K562 (cell line): ENCODE data around the gene ZNF747. TPM values are rescaled to one million over a fixed set of nuclear protein-coding genes. Genes with fewer than 3 reads are reported as not detected.
A peak's percentile ranks its signal among the peaks of the same experiment; 100 is the strongest.

ENCODE experiments used
- ASH1L ChIP-seq: fragments of 450-650 bp; IDR thresholded peaks from 2 replicates; pipeline ENCODE4 v1.6.1; 2018; ENCODE audit warnings: borderline replicate concordance, mild to moderate bottlenecking, low read depth; ENCODE audit not compliant: partially characterized antibody
- CEBPB ChIP-seq: fragments of 450-650 bp; IDR thresholded peaks from 2 replicates; pipeline ENCODE4 v1.6.1; 2016; ENCODE audit warnings: missing genetic modification characterization, missing compliant biosample characterization
- DACH1 ChIP-seq: fragments of 450-650 bp; IDR thresholded peaks from 2 replicates; pipeline ENCODE4 v1.6.1; 2018; ENCODE audit not compliant: partially characterized antibody
- ETV1 ChIP-seq: fragments of 450-650 bp; conservative IDR thresholded peaks from 2 replicates; pipeline ENCODE4 v1.6.1; 2016; ENCODE audit warnings: missing genetic modification characterization, control low read depth, low read depth, missing compliant biosample characterization
- HEY1 ChIP-seq: fragments of 250-450 bp; sonication (Bioruptor Pico); IDR thresholded peaks from 2 replicates; pipeline ENCODE4 v1.5.0; 2020; ENCODE audit warnings: mild to moderate bottlenecking, moderate library complexity, borderline replicate concordance
- NR1H2 ChIP-seq: sonication (generic); formaldehyde crosslinking; IDR thresholded peaks from 2 replicates; pipeline ENCODE4 v1.4.0; 2020; ENCODE audit warnings: mild to moderate bottlenecking, missing genetic modification reagents
- PHB2 ChIP-seq: fragments of 450-650 bp; IDR thresholded peaks from 2 replicates; pipeline ENCODE4 v1.6.1; 2017; ENCODE audit warnings: low read depth
- PYGO2 ChIP-seq: fragments of 450-650 bp; IDR thresholded peaks from 2 replicates; pipeline ENCODE4 v1.6.1; 2016; ENCODE audit warnings: mild to moderate bottlenecking, missing genetic modification characterization, moderate library complexity, missing compliant biosample characterization
- SIRT6 ChIP-seq: IDR thresholded peaks from one replicate; pipeline ENCODE4 v1.6.1; 2012; ENCODE audit warnings: low read depth, mild to moderate bottlenecking, control low read depth, inconsistent platforms, low read length, moderate library complexity
- SIX5 ChIP-seq, 2 experiments: IDR thresholded peaks; 2 replicates each; pipeline ENCODE4 v1.6.1; 2011; ENCODE audit warnings: low read length in 2 of 2, borderline replicate concordance in 1 of 2, low read depth in 1 of 2, mild to moderate bottlenecking in 1 of 2, moderate library complexity in 1 of 2; ENCODE audit not compliant: insufficient read depth in 1 of 2
- ZC3H11A ChIP-seq: IDR thresholded peaks from 2 replicates; pipeline ENCODE4 v1.6.1; 2012; ENCODE audit warnings: low read depth, low read length, improper control_type of control experiment
- ZNF232 ChIP-seq: sonication (generic); formaldehyde crosslinking; IDR thresholded peaks from 2 replicates; pipeline ENCODE4 v1.8.0; 2022; ENCODE audit warnings: mild to moderate bottlenecking, missing genetic modification reagents
- ZSCAN32 ChIP-seq: fragments of 450-650 bp; formaldehyde crosslinking; IDR thresholded peaks from 2 replicates; pipeline ENCODE4 v1.4.0; 2020; ENCODE audit warnings: mild to moderate bottlenecking, moderate library complexity
- polyA plus RNA-seq, 8 experiments: library from polyadenylated mRNA; depleted of rRNA in 4 of 8; stranded (reverse) in 5 of 8; unstranded in 3 of 8; fragments of >200 nt; fragmentation: Nextera tagmentation in 2 of 8; fragmentation: Illumina TruSeq in 1 of 8; extraction: Ambion mirVana in 2 of 8; extraction: Trizol in 1 of 8; gene quantifications; 2 replicates each; pipeline versions ENCODE4 v1.2.1 to v1.2.3, GENCODE V29; 2011 to 2014; ENCODE audit warnings: inconsistent platforms in 1 of 8, missing spikeins in 1 of 8
- total RNA-seq, 7 experiments: library from RNA; depleted of rRNA in 6 of 7; stranded (reverse); fragments of >200 nt in 6 of 7; fragmentation: Illumina TruSeq in 2 of 7; extraction: Trizol in 2 of 7; gene quantifications; 2 replicates each; pipeline versions ENCODE4 v1.2.1 to v1.2.3, GENCODE V29; 2011 to 2021; ENCODE audit warnings: low replicate concordance in 1 of 7
- TF ChIP-seq, protein P1 (sequence below), 2 experiments: fragments of 450-650 bp; conservative IDR thresholded peaks; 2 replicates each; pipeline ENCODE4 v1.6.1; 2017; ENCODE audit warnings: mild to moderate bottlenecking in 2 of 2, moderate library complexity in 2 of 2
- TF ChIP-seq, protein P2 (sequence below): sonication (generic); formaldehyde crosslinking; IDR thresholded peaks from 2 replicates; pipeline ENCODE4 v1.8.0; 2022; ENCODE audit warnings: missing genetic modification reagents, mild to moderate bottlenecking, borderline replicate concordance
- TF ChIP-seq, protein P3 (sequence below): fragments of 450-650 bp; IDR thresholded peaks from 2 replicates; pipeline ENCODE4 v1.6.1; 2014; ENCODE audit warnings: low read depth, mild to moderate bottlenecking, moderate library complexity, borderline replicate concordance
- TF ChIP-seq, protein P4 (sequence below), 2 experiments: fragments of 450-650 bp; IDR thresholded peaks; 2 replicates each; pipeline ENCODE4 v1.6.1; 2018; ENCODE audit warnings: mild to moderate bottlenecking in 2 of 2, low read depth in 1 of 2; ENCODE audit not compliant: partially characterized antibody in 2 of 2

Gene ZNF747
- total and polyA plus RNA-seq, 9 of the 15 experiments (the other 6 are each of a cell fraction or from before 2014, with no cell fraction given): 0.14 to 3.3 (median 1.5) TPM

- no peak for TF ChIP-seq HEY1 (CRISPR knock-in tag)
- TF ChIP-seq ASH1L: no peak
- TF ChIP-seq ZNF232 (CRISPR knock-in tag): no peak
- TF ChIP-seq, protein P1, sequence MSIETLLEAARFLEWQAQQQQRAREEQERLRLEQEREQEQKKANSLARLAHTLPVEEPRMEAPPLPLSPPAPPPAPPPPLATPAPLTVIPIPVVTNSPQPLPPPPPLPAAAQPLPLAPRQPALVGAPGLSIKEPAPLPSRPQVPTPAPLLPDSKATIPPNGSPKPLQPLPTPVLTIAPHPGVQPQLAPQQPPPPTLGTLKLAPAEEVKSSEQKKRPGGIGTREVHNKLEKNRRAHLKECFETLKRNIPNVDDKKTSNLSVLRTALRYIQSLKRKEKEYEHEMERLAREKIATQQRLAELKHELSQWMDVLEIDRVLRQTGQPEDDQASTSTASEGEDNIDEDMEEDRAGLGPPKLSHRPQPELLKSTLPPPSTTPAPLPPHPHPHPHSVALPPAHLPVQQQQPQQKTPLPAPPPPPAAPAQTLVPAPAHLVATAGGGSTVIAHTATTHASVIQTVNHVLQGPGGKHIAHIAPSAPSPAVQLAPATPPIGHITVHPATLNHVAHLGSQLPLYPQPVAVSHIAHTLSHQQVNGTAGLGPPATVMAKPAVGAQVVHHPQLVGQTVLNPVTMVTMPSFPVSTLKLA (conservative IDR thresholded peaks at IDR 0.05): no peak
- TF ChIP-seq, protein P2, sequence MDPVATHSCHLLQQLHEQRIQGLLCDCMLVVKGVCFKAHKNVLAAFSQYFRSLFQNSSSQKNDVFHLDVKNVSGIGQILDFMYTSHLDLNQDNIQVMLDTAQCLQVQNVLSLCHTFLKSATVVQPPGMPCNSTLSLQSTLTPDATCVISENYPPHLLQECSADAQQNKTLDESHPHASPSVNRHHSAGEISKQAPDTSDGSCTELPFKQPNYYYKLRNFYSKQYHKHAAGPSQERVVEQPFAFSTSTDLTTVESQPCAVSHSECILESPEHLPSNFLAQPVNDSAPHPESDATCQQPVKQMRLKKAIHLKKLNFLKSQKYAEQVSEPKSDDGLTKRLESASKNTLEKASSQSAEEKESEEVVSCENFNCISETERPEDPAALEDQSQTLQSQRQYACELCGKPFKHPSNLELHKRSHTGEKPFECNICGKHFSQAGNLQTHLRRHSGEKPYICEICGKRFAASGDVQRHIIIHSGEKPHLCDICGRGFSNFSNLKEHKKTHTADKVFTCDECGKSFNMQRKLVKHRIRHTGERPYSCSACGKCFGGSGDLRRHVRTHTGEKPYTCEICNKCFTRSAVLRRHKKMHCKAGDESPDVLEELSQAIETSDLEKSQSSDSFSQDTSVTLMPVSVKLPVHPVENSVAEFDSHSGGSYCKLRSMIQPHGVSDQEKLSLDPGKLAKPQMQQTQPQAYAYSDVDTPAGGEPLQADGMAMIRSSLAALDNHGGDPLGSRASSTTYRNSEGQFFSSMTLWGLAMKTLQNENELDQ: no peak
- TF ChIP-seq DACH1: peak; percentile 41
- TF ChIP-seq, protein P3, sequence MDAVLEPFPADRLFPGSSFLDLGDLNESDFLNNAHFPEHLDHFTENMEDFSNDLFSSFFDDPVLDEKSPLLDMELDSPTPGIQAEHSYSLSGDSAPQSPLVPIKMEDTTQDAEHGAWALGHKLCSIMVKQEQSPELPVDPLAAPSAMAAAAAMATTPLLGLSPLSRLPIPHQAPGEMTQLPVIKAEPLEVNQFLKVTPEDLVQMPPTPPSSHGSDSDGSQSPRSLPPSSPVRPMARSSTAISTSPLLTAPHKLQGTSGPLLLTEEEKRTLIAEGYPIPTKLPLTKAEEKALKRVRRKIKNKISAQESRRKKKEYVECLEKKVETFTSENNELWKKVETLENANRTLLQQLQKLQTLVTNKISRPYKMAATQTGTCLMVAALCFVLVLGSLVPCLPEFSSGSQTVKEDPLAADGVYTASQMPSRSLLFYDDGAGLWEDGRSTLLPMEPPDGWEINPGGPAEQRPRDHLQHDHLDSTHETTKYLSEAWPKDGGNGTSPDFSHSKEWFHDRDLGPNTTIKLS: no peak
- no peak; the same call in 1 of the 2 replicates for TF ChIP-seq CEBPB (tag)
- no peak for TF ChIP-seq ETV1
- TF ChIP-seq, protein P4, sequence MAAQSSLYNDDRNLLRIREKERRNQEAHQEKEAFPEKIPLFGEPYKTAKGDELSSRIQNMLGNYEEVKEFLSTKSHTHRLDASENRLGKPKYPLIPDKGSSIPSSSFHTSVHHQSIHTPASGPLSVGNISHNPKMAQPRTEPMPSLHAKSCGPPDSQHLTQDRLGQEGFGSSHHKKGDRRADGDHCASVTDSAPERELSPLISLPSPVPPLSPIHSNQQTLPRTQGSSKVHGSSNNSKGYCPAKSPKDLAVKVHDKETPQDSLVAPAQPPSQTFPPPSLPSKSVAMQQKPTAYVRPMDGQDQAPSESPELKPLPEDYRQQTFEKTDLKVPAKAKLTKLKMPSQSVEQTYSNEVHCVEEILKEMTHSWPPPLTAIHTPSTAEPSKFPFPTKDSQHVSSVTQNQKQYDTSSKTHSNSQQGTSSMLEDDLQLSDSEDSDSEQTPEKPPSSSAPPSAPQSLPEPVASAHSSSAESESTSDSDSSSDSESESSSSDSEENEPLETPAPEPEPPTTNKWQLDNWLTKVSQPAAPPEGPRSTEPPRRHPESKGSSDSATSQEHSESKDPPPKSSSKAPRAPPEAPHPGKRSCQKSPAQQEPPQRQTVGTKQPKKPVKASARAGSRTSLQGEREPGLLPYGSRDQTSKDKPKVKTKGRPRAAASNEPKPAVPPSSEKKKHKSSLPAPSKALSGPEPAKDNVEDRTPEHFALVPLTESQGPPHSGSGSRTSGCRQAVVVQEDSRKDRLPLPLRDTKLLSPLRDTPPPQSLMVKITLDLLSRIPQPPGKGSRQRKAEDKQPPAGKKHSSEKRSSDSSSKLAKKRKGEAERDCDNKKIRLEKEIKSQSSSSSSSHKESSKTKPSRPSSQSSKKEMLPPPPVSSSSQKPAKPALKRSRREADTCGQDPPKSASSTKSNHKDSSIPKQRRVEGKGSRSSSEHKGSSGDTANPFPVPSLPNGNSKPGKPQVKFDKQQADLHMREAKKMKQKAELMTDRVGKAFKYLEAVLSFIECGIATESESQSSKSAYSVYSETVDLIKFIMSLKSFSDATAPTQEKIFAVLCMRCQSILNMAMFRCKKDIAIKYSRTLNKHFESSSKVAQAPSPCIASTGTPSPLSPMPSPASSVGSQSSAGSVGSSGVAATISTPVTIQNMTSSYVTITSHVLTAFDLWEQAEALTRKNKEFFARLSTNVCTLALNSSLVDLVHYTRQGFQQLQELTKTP (IDR thresholded peaks at IDR 0.05; ENCODE audit: low read depth in 1 of 2, partially characterized antibody in 2 of 2): no peak
- no peak for TF ChIP-seq NR1H2
- TF ChIP-seq SIRT6: no peak
- no peak for TF ChIP-seq PHB2
- TF ChIP-seq SIX5 (IDR thresholded peaks at IDR 0.05; ENCODE audit: borderline replicate concordance in 1 of 2, insufficient read depth in 1 of 2, low read depth in 1 of 2, low read length in 2 of 2): no peak
- TF ChIP-seq ZSCAN32 (CRISPR knock-in tag): no peak
- TF ChIP-seq ZC3H11A: no peak
- TF ChIP-seq PYGO2: no peak
Observed at GRCh38 chr16:30541502-30542329, 7.1 kb upstream of the ZNF747 start (continued).
